GM21360 (cell line): ENCODE data around the gene GPRC5C.

Experiments used
- ATAC-seq: cut with Tn5 transposase; IDR thresholded peaks from one replicate; pipeline ENCODE4 v1.9.1; 2021; ENCODE audit warnings: mild to moderate bottlenecking, moderate library complexity; ENCODE audit not compliant: unreplicated experiment

GPRC5C gene

GRCh38 chr17:74451557-74451956 lies 19.7 kb downstream of the GPRC5C start:
- no peak for ATAC-seq

GRCh38 chr17:74452033-74452840 lies 20.3 kb downstream of the GPRC5C start:
- no peak for ATAC-seq

- ATAC-seq, result no peak
Measured at GRCh38 chr17:74452841-74453661, 21.2 kb downstream of the GPRC5C start.

DNA sequence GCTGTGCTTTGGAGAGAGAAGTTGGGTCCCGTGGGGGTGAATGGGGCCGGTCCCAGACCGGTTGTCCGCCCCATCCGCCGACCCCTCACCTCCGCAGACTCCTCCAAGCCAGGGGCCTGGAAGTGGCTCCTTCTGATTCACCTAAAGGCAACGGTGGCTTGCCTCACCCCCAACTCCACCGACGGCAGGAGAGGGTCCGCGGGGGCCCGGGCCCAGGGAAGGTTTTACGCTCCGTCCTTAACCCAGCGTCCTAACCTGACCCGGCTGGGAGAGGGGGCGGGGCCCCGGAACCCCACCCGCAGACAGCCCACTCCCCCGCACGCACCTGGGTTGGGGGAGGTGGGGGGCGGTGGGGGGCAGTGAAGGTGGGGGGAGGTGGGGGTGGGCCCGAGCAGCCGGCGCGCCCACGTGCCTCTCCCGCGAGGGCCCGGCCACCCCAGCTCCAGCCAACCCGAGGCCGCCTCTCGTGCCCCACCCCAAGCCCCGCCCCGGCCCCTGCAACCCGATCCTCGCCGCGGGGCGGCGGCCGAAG lies 21.8 kb downstream of the GPRC5C start:
- ATAC-seq, result peak; percentile 14

GRCh38 chr17:74454197-74455024 lies 22.5 kb downstream of the GPRC5C start:
- ATAC-seq, result peak; percentile 79

- ATAC-seq, result no peak
Measured at GRCh38 chr17:74455025-74455545, 23.2 kb downstream of the GPRC5C start.

DNA sequence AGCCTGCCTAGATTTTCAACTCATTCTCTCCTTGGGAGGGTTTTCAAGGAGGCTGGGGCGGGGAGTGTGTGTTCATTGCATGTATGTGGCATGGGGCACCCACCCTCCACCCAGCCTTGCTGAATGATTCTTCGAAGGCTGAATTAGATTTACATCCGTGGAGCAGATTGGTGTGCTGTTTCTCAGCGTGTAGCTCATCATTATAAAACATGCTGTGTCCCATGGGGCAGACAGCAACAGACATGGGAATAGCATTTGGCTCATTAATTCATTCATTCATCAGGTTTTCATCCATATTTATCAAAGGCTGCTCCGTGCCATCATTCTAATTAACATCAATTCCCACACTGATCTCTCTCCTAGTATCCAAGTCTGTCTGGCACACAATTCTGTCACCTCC lies 23.9 kb downstream of the GPRC5C start:
- ATAC-seq, result no peak

- ATAC-seq, result no peak
Measured at GRCh38 chr17:74457146-74457819, 25.4 kb downstream of the GPRC5C start.

DNA sequence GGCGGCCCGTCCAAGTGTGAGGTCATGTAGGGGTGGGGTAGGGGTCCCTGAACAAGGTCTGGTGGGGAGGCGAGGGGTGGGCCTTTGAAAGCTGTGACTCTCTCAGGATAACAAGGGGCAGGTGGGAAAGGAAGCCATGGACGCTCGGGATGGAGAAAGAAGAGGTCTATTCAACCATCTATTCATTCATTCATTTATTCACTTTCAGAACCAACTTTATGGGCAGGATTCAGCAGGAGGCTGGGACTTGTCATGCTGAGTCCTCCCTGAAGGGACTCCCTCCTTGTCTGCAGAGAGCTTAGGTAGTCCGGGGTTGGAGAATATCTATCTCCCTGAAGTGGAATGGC lies 25.9 kb downstream of the GPRC5C start:
- no peak for ATAC-seq

DNA sequence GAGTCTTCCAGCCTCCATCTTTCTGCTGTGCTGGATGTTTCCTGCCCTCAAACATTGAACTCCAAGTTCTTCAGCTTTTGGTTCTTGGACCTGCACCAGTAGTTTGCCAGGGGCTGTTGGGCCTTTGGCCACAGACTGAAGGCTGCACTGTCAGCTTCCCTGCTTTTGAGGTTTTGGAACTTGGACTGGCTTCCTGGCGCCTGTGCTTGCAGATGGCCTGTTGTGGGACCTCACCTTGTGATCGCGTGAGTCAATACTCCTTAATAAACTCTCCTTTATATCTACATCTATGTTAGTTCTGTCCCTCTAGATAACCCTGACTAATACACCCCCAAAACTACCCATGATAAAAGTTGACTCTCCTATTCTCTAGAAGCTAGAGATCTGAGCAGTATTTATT lies 26.9 kb downstream of the GPRC5C start:
- ATAC-seq, result no peak

DNA sequence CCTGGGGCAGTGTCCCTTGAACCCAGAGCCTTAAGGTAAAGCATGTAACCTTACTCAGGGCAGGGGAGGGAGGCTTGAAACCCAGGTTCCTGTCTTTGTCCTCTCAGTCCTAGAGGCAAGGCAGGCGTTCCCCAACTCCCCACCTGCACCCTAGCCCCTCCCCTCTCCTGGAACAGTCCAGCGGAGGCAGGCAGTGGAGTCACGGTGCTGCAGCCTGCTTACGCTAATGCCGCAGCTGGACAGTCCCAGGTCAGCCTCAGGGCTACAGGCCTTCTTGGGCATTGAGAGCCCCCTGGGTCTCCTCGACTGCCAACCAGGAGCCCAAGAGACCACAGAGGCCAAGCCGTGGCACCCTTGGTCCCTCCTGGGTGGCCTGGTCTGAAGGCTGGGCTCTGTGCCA lies 27.7 kb downstream of the GPRC5C start:
- no peak for ATAC-seq

GRCh38 chr17:74460241-74460640 lies 28.4 kb downstream of the GPRC5C start:
- ATAC-seq, result no peak

- ATAC-seq, result no peak
Measured at GRCh38 chr17:74460996-74461395, 29.1 kb downstream of the GPRC5C start.

DNA sequence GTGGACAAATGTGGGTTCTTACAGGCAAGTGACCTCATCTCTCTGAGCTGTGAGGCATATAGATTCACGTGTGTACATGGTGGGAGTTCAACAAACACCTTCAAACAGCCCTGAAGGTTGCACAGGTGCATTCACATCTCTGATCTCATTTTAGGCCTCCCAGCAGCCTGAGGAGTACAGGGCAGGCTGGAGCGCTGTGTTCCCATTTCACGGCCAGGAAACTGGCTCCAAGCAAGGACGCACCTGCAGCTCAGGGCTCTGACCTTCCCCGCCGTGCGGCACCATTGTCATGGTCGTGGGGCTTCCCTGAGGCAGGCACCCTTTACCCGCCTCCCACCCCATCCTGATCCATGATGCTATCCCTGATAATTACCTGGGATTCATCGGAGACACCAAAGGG lies 29.7 kb downstream of the GPRC5C start:
- ATAC-seq, result no peak

GRCh38 chr17:74464730-74465377 lies 33.0 kb downstream of the GPRC5C start:
- ATAC-seq, result no peak

- no peak for ATAC-seq
Measured at GRCh38 chr17:74465378-74466110, 33.7 kb downstream of the GPRC5C start.

- no peak for ATAC-seq
Measured at GRCh38 chr17:74466111-74466827, 34.4 kb downstream of the GPRC5C start, which contains the start of gene CD300A. CD300A (plus strand) TSS chr17:74466634; CDS start chr17:74466704, 70 bp downstream.

DNA sequence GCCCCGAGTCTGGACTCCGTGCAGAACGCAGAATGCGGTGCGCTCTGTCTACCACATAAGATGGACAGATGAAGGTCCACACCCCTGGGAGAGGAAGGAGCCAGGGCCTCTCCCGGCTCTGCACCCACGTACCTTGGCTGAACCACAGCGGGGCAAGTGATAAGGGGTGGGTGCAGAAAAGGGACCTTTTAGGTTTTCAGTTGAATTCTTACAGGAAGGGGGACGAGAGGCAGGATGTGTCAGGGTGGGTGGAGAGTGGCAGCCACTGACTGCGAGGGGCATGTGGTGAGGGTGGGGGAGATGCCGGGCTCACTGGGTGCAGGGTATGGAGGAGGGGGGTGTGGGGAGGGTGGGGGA lies 34.9 kb downstream of the GPRC5C start:
- ATAC-seq, result no peak
